H1 (cell line): ENCODE data around the gene L3MBTL4. TPM values are rescaled to one million over a fixed set of nuclear protein-coding genes. Genes with fewer than 3 reads are reported as not detected.

Experiments used
- CTCF ChIA-PET: fragments of 300-600 bp; sonication (Branson Sonifier 250); formaldehyde crosslinking; loops from one replicate; lab custom pipeline; 2021; ENCODE audit not compliant: partially characterized antibody; lab: Charles Lee
- POLR2A ChIA-PET: fragments of 300-600 bp; sonication (Branson Sonifier 250); formaldehyde crosslinking; loops from one replicate; lab custom pipeline; 2021; ENCODE audit warnings: inconsistent platforms; ENCODE audit not compliant: partially characterized antibody; lab: Charles Lee
- DNase-seq, 2 experiments: peaks; one replicate each; pipeline versions ENCODE4 v3.0.0 to v3.0.0-alpha.2; 2010 to 2022; ENCODE audit warnings: low spot score in 2 of 2, low read depth in 1 of 2, mixed read lengths in 1 of 2
- FAIRE-seq: peaks from 2 replicates; lab custom pipeline; 2011; peaks lifted over from hg19 to GRCh38; lab: Jason Lieb, UNC
- H2AFZ ChIP-seq: 2 replicates; pipeline ENCODE4 v1.8.1; 2012; ENCODE audit warnings: low read length, inconsistent platforms
- H2AK5ac ChIP-seq: 2 replicates; pipeline ENCODE4 v1.6.1; 2013; ENCODE audit warnings: low read depth, low read length
- H2BK120ac ChIP-seq: replicated peaks from 2 replicates; pipeline ENCODE3; 2013; ENCODE audit warnings: low read depth, low read length, inconsistent platforms
- H2BK12ac ChIP-seq: 2 replicates; pipeline ENCODE4 v1.6.1; 2013; ENCODE audit warnings: low read depth, low read length
- H2BK15ac ChIP-seq: 2 replicates; pipeline ENCODE4 v1.6.1; 2013; ENCODE audit warnings: low read length
- H2BK20ac ChIP-seq: 2 replicates; pipeline ENCODE4 v1.6.1; 2013; ENCODE audit warnings: low read length
- H2BK5ac ChIP-seq: 2 replicates; pipeline ENCODE4 v1.6.1; 2013; ENCODE audit warnings: low read depth, low read length
- H3K14ac ChIP-seq: 2 replicates; pipeline ENCODE4 v1.6.1; 2013; ENCODE audit warnings: inconsistent platforms; ENCODE audit not compliant: insufficient read length
- H3K18ac ChIP-seq: 2 replicates; pipeline ENCODE4 v1.6.1; 2013; ENCODE audit warnings: low read length; ENCODE audit errors: extremely low read depth
- H3K23ac ChIP-seq: 2 replicates; pipeline ENCODE4 v1.6.1; 2013; ENCODE audit warnings: inconsistent platforms; ENCODE audit not compliant: insufficient read length
- H3K23me2 ChIP-seq: 2 replicates; pipeline ENCODE4 v1.6.1; 2013; ENCODE audit warnings: low read depth, low read length
- H3K27ac ChIP-seq: 2 replicates; pipeline ENCODE4 v1.6.1; 2011; ENCODE audit warnings: low read depth, low read length, inconsistent platforms
- H3K27me3 ChIP-seq, 4 experiments: replicated peaks in 1 of 4; 1 replicate in 1 of 4; 2 replicates in 3 of 4; pipeline versions ENCODE4 v1.6.1 to v1.8.1; 2011 to 2013; ENCODE audit warnings: low read length in 3 of 4, mild to moderate bottlenecking in 3 of 4, inconsistent platforms in 2 of 4, mixed read lengths in 2 of 4, moderate library complexity in 1 of 4; ENCODE audit not compliant: control insufficient read depth in 3 of 4, insufficient read depth in 3 of 4; ENCODE audit errors: extremely low read depth in 1 of 4
- H3K36me3 ChIP-seq, 4 experiments: 2 replicates each; pipeline versions ENCODE4 v1.6.1 to v1.8.1; 2011 to 2013; ENCODE audit warnings: mild to moderate bottlenecking in 4 of 4, low read length in 3 of 4, moderate library complexity in 2 of 4, control low read depth in 1 of 4, inconsistent platforms in 1 of 4; ENCODE audit not compliant: insufficient read depth in 4 of 4, control insufficient read depth in 2 of 4
- H3K4ac ChIP-seq: replicated peaks from 2 replicates; pipeline ENCODE3; 2013; ENCODE audit warnings: low read length, low read depth, mixed read lengths, inconsistent platforms; ENCODE audit not compliant: insufficient read length
- H3K4me1 ChIP-seq, 4 experiments: replicated peaks in 1 of 4; 1 replicate in 1 of 4; 2 replicates in 3 of 4; pipeline versions ENCODE4 v1.6.1 to v1.8.1; 2011 to 2013; ENCODE audit warnings: low read length in 3 of 4, inconsistent platforms in 2 of 4, mixed read lengths in 1 of 4; ENCODE audit not compliant: insufficient read depth in 4 of 4, control insufficient read depth in 3 of 4
- H3K4me2 ChIP-seq, 2 experiments: 2 replicates each; pipeline versions ENCODE4 v1.6.1 to v1.8.1; 2011 to 2013; ENCODE audit warnings: low read depth in 2 of 2, low read length in 2 of 2, control low read depth in 1 of 2, inconsistent platforms in 1 of 2, mild to moderate bottlenecking in 1 of 2; ENCODE audit not compliant: insufficient read depth in 1 of 2
- H3K4me3 ChIP-seq, 4 experiments: fragments of 200-600, 300-600 bp in 1 of 4; sonication (generic), shearing (Covaris generic), sonication (Bioruptor Twin) in 1 of 4; 2 replicates each; pipeline versions ENCODE4 v1.5.1 to v1.8.1; 2011 to 2016; ENCODE audit warnings: low read length in 4 of 4, low read depth in 3 of 4, control low read depth in 2 of 4, inconsistent platforms in 2 of 4, mild to moderate bottlenecking in 2 of 4, mixed read lengths in 1 of 4, moderate library complexity in 1 of 4; ENCODE audit not compliant: insufficient read depth in 2 of 4; ENCODE audit errors: extremely low read depth in 1 of 4
- H3K56ac ChIP-seq: replicated peaks from 2 replicates; pipeline ENCODE3; 2013; ENCODE audit warnings: low read depth, mild to moderate bottlenecking, mixed read lengths, low read length, inconsistent platforms; ENCODE audit not compliant: insufficient read length
- H3K79me1 ChIP-seq: 2 replicates; pipeline ENCODE4 v1.6.1; 2013; ENCODE audit warnings: low read depth, low read length, control low read depth
- H3K79me2 ChIP-seq, 2 experiments: 2 replicates each; pipeline versions ENCODE4 v1.6.1 to v1.8.1; 2012 to 2013; ENCODE audit warnings: low read length in 2 of 2, mild to moderate bottlenecking in 2 of 2, inconsistent platforms in 1 of 2; ENCODE audit not compliant: insufficient read depth in 2 of 2, control insufficient read depth in 1 of 2
- H3K9ac ChIP-seq, 4 experiments: replicated peaks in 1 of 4; 1 replicate in 1 of 4; 2 replicates in 3 of 4; pipeline versions ENCODE4 v1.6.1 to v1.8.1; 2011 to 2013; ENCODE audit warnings: low read depth in 3 of 4, low read length in 3 of 4, control low read depth in 2 of 4, mild to moderate bottlenecking in 2 of 4, moderate library complexity in 2 of 4, inconsistent platforms in 1 of 4; ENCODE audit errors: extremely low read depth in 1 of 4
- H3K9me3 ChIP-seq, 2 experiments: 2 replicates each; pipeline versions ENCODE4 v1.6.1 to v1.8.1; 2012 to 2013; ENCODE audit warnings: mild to moderate bottlenecking in 2 of 2, moderate library complexity in 2 of 2, control low read depth in 1 of 2, inconsistent platforms in 1 of 2, low read depth in 1 of 2, low read length in 1 of 2, mixed read lengths in 1 of 2; ENCODE audit not compliant: insufficient read depth in 2 of 2
- H4K20me1 ChIP-seq, 2 experiments: replicated peaks in 1 of 2; 2 replicates each; pipeline versions ENCODE3 to v1.8.1; 2011 to 2013; ENCODE audit warnings: inconsistent platforms in 2 of 2, low read length in 2 of 2, mild to moderate bottlenecking in 1 of 2; ENCODE audit not compliant: insufficient read depth in 2 of 2, control insufficient read depth in 1 of 2
- H4K5ac ChIP-seq: 2 replicates; pipeline ENCODE4 v1.6.1; 2013; ENCODE audit warnings: low read length, low read depth, mixed read lengths, inconsistent platforms; ENCODE audit not compliant: insufficient read length
- H4K8ac ChIP-seq: 2 replicates; pipeline ENCODE4 v1.8.0; 2013; ENCODE audit warnings: mild to moderate bottlenecking, moderate library complexity, low read length, inconsistent platforms; ENCODE audit not compliant: insufficient read depth; ENCODE audit errors: extremely low read depth
- H4K91ac ChIP-seq: replicated peaks from 2 replicates; pipeline ENCODE3; 2013; ENCODE audit warnings: low read length, mixed read lengths, inconsistent platforms; ENCODE audit not compliant: insufficient read length
- BRCA1 ChIP-seq: IDR thresholded peaks from 2 replicates; pipeline ENCODE4 v1.6.1; 2012; ENCODE audit warnings: low read depth, low read length, improper control_type of control experiment
- CHD2 ChIP-seq: IDR thresholded peaks from 2 replicates; pipeline ENCODE4 v1.6.1; 2012; ENCODE audit warnings: low read length, improper control_type of control experiment
- CREB1 ChIP-seq: IDR thresholded peaks from 2 replicates; pipeline ENCODE4 v1.6.1; 2012; ENCODE audit warnings: inconsistent platforms
- CTBP2 ChIP-seq: IDR thresholded peaks from 2 replicates; pipeline ENCODE4 v1.7.0; 2011; ENCODE audit warnings: borderline replicate concordance, mild to moderate bottlenecking, moderate library complexity, mixed read lengths, low read length; ENCODE audit not compliant: insufficient read depth, insufficient read length
- KDM1A ChIP-seq: fragments of 200-600, 300-600 bp; sonication (generic); IDR thresholded peaks from 2 replicates; pipeline ENCODE4 v1.7.1; 2016; ENCODE audit warnings: mild to moderate bottlenecking, low read length, borderline replicate concordance
- KDM4A ChIP-seq: IDR thresholded peaks from one replicate; pipeline ENCODE4 v1.7.1; 2012; ENCODE audit warnings: low read depth, mild to moderate bottlenecking, moderate library complexity, low read length, inconsistent platforms; ENCODE audit not compliant: severe bottlenecking
- SP4 ChIP-seq: IDR thresholded peaks from 2 replicates; pipeline ENCODE4 v1.6.1; 2012; ENCODE audit warnings: low read length, inconsistent platforms
- SRF ChIP-seq: IDR thresholded peaks from 2 replicates; pipeline ENCODE4 v1.6.1; 2011; ENCODE audit warnings: mild to moderate bottlenecking, low read depth, low read length, moderate library complexity
- SUZ12 ChIP-seq: fragments of 200-600 bp; sonication (generic); IDR thresholded peaks from 2 replicates; pipeline ENCODE4 v1.6.1; 2012; ENCODE audit warnings: mild to moderate bottlenecking, inconsistent platforms, low read length, moderate library complexity, mixed read lengths
- YY1 ChIP-seq: IDR thresholded peaks from 2 replicates; pipeline ENCODE4 v1.6.1; 2011; ENCODE audit warnings: low read depth, mild to moderate bottlenecking, low read length
- ZNF274 ChIP-seq: IDR thresholded peaks from 2 replicates; pipeline ENCODE4 v1.7.0; 2012; ENCODE audit warnings: low read length, borderline replicate concordance; ENCODE audit errors: extremely low read depth
- WGBS, 2 experiments: shearing (Covaris generic) in 1 of 2; methylation state at CpG; one replicate each; pipeline versions ENCODE4 v1.1.6 to v1.1.7; 2013 to 2015; ENCODE audit warnings: low lambda C conversion rate in 2 of 2, mixed read lengths in 2 of 2, inconsistent platforms in 1 of 2, low coverage in 1 of 2, missing lambda C conversion rate in 1 of 2; ENCODE audit not compliant: insufficient replicate concordance in 2 of 2, insufficient coverage in 1 of 2, insufficient read length in 1 of 2; ENCODE audit errors: extremely low coverage in 1 of 2, missing lambda C conversion rate in 1 of 2; 5-methylcytosine and 5-hydroxymethylcytosine counted together
- polyA plus RNA-seq, 7 experiments: library from polyadenylated mRNA; depleted of rRNA in 3 of 7; stranded (reverse) in 5 of 7; unstranded in 2 of 7; fragments of >200 nt in 5 of 7; fragments of 200-250 nt in 2 of 7; gene quantifications; 1 replicate in 5 of 7; 2 replicates in 1 of 7; 4 replicates in 1 of 7; pipeline versions ENCODE4 v1.2.1 to v1.2.3, GENCODE V29; 2011 to 2013; ENCODE audit warnings: missing spikeins in 2 of 7, mixed read lengths in 2 of 7
- total RNA-seq: library from RNA; stranded (reverse); fragmentation: NEBNext Ultra II Directional; extraction: Animal tissue kit (Norgen Biotek cat#: 25700); gene quantifications from 2 replicates; pipeline ENCODE4 v1.2.1, GENCODE V29; 2021

L3MBTL4 gene
- total and polyA plus RNA-seq, 2 of the 8 experiments (the other 6 are each of a cell fraction or from before 2014, with no cell fraction given): 1.0 to 2.1 TPM

DNA sequence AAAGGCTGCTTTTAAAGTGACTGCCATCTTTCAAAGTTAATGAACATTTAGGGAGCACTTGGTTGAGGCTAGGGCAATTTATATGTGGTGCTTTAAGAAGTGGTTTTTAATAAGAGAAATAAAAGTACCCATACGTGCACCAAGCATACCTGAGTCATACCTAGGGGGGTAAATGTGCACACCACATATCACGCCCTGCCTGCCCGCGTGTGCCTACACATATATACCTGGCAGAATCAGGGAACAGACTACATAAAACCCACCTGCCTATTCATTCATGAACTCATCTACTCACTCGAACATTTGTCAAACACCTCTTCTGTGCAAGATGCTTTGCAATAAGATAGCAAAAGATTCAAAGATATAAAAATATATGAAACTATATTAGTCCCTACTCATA, 450.1 kb downstream of the L3MBTL4 start:
- Histone ChIP-seq H3K36me3 (no peaks in the 10 kb centered on the region), H3K79me1 (no peaks in the 10 kb centered on the region), H4K91ac (no peak overlapping the region), H3K56ac (no peak overlapping the region), H3K27me3 (no peaks in the 10 kb centered on the region), H2AFZ (no peak overlapping the region), H3K4me3 (no peak overlapping the region), H3K9ac (no peak overlapping the region), H3K9me3 (no peaks in the 10 kb centered on the region), H3K4me1 (peaks cover 0 to 2% (median under 1%) of the 10 kb centered on the region in 4 experiments; a peak in 3 of 7 replicates), H2AK5ac (no peak overlapping the region), H2BK12ac (no peak overlapping the region), H3K79me2 (no peaks in the 10 kb centered on the region), H3K27ac (no peak overlapping the region), H3K23me2 (no peaks in the 10 kb centered on the region), H4K5ac (no peak overlapping the region), H2BK5ac (no peak overlapping the region), H3K4me2 (no peak overlapping the region), H3K23ac (no peak overlapping the region), H2BK120ac (no peak overlapping the region), H4K8ac (no peak overlapping the region), H4K20me1 (no peaks in the 10 kb centered on the region), H2BK15ac (no peak overlapping the region), H3K14ac (no peak overlapping the region), H3K18ac (no peak overlapping the region), H2BK20ac (no peak overlapping the region), H3K4ac (no peak overlapping the region)
- CTCF ChIA-PET: no interaction called here
- FAIRE-seq (no peak), DNase-seq (no peak)
- POLR2A ChIA-PET: no interaction called here
- 83% methylated on average over 5 of the region's 5 CpGs; no CpG with 5 or more reads in 1 of the 2 experiments for WGBS, 2 experiments
- TF ChIP-seq BRCA1: no peak
- TF ChIP-seq SP4: no peak
- TF ChIP-seq ZNF274: no peak
- no peak for TF ChIP-seq KDM1A
- no peak for TF ChIP-seq YY1
- no peak for TF ChIP-seq CHD2
- TF ChIP-seq SUZ12: no peak
- no peak for TF ChIP-seq KDM4A
- TF ChIP-seq SRF: no peak
- TF ChIP-seq CREB1: no peak
- no peak for TF ChIP-seq CTBP2
